ENCODE measurements around the gene MYO1A. TPM values are rescaled to one million over a fixed set of nuclear protein-coding genes. Genes with fewer than 3 reads are reported as not detected.

MYO1A gene
- total RNA-seq, 1 experiment from 2014 or later: 1.1 TPM

- ChIA-PET POLR2A (ENCODE audit: low non-redundant PET) (interaction anchor here (0.5 to 0.7 kb wide), 2 partner anchors 17 to 457 kb away, joined by 3 read pairs; no protein-coding TSS in a partner anchor), CTCF (interaction anchor here (1.1 kb wide), 1 partner anchor 25 kb away, joined by 4 read pairs; the partner anchor contains the start of gene STAT6)
- intact Hi-C loops (cut with micrococcal nuclease; ENCODE audit: unreplicated experiment): loop anchor here (1.0 kb wide), 1 partner anchor 7 kb away; no protein-coding TSS in a partner anchor
- peak; percentile 89 for DNase-seq (ENCODE audit: low spot score)
- BruUV-seq (replicated peaks): TSS peak; percentile 21
- Histone ChIP-seq H3K4me3 (ENCODE audit: low read depth, low read length, poor library complexity, severe bottlenecking) (peak overlapping the region; percentile 63), H3K36me3 (ENCODE audit: insufficient read depth, low read length, poor library complexity, severe bottlenecking) (peaks cover 11% of the 10 kb centered on the region), H3K9me3 (ENCODE audit: low read depth, low read length, poor library complexity, severe bottlenecking) (no peaks in the 10 kb centered on the region), H3K27me3 (replicated peaks; ENCODE audit: insufficient read depth, low read depth, low read length, poor library complexity) (no peaks in the 10 kb centered on the region), H3K27ac (ENCODE audit: low read depth, low read length, poor library complexity, severe bottlenecking) (peak overlapping the region; percentile 100), H3K4me1 (ENCODE audit: insufficient read depth, low read length, poor library complexity, severe bottlenecking) (peaks cover 31% of the 10 kb centered on the region)
- peak; percentile 66 for TF ChIP-seq CTCF (conservative IDR thresholded peaks at IDR 0.05; ENCODE audit: low read depth, low read length)
- TF ChIP-seq EZH2 (IDR thresholded peaks at IDR 0.05; ENCODE audit: borderline replicate concordance, low read depth, low read length, poor library complexity, severe bottlenecking): no peak
Measured at GRCh38 chr12:57086493-57087009, 36.6 kb upstream of the MYO1A start.

GRCh38 chr12:57085999-57086492 lies 36.1 kb upstream of the MYO1A start:
- Histone ChIP-seq H3K27ac (ENCODE audit: low read depth, low read length, poor library complexity, severe bottlenecking) (peak overlapping the region; percentile 100), H3K36me3 (ENCODE audit: insufficient read depth, low read length, poor library complexity, severe bottlenecking) (peaks cover 6% of the 10 kb centered on the region), H3K4me1 (ENCODE audit: insufficient read depth, low read length, poor library complexity, severe bottlenecking) (peaks cover 26% of the 10 kb centered on the region), H3K9me3 (ENCODE audit: low read depth, low read length, poor library complexity, severe bottlenecking) (no peaks in the 10 kb centered on the region), H3K27me3 (replicated peaks; ENCODE audit: insufficient read depth, low read depth, low read length, poor library complexity) (no peaks in the 10 kb centered on the region), H3K4me3 (ENCODE audit: low read depth, low read length, poor library complexity, severe bottlenecking) (peak overlapping the region; percentile 63)
- intact Hi-C loops (cut with micrococcal nuclease; ENCODE audit: unreplicated experiment): no loop called here
- ChIA-PET CTCF (interaction anchor here (1.1 kb wide), 1 partner anchor 26 kb away, joined by 4 read pairs; the partner anchor contains the start of gene STAT6), POLR2A (ENCODE audit: low non-redundant PET) (no interaction called here)
- TF ChIP-seq EZH2 (IDR thresholded peaks at IDR 0.05; ENCODE audit: borderline replicate concordance, low read depth, low read length, poor library complexity, severe bottlenecking) (no peak), CTCF (conservative IDR thresholded peaks at IDR 0.05; ENCODE audit: low read depth, low read length) (no peak)
- peak; percentile 83 for DNase-seq (ENCODE audit: low spot score)
- BruUV-seq (replicated peaks): TSS peak; percentile 63

- peaks cover 13% of the 10 kb centered on the region for H3K4me1 ChIP-seq (ENCODE audit: insufficient read depth, low read length, poor library complexity, severe bottlenecking)
- no TSS peak for BruUV-seq (replicated peaks)
- no peak overlapping the region for H3K4me3 ChIP-seq (ENCODE audit: low read depth, low read length, poor library complexity, severe bottlenecking)
- no peaks in the 10 kb centered on the region for H3K27me3 ChIP-seq (replicated peaks; ENCODE audit: insufficient read depth, low read depth, low read length, poor library complexity)
- intact Hi-C loops (cut with micrococcal nuclease; ENCODE audit: unreplicated experiment): no loop called here
- no peak for TF ChIP-seq EZH2 (IDR thresholded peaks at IDR 0.05; ENCODE audit: borderline replicate concordance, low read depth, low read length, poor library complexity, severe bottlenecking)
- no peak for TF ChIP-seq CTCF (conservative IDR thresholded peaks at IDR 0.05; ENCODE audit: low read depth, low read length)
- H3K36me3 ChIP-seq (ENCODE audit: insufficient read depth, low read length, poor library complexity, severe bottlenecking): peaks cover 8% of the 10 kb centered on the region
- DNase-seq (ENCODE audit: low spot score): no peak
- ChIA-PET CTCF (interaction anchor here (1.3 kb wide), 1 partner anchor 11 kb away, joined by 3 read pairs; no protein-coding TSS in a partner anchor), POLR2A (ENCODE audit: low non-redundant PET) (no interaction called here)
- no peaks in the 10 kb centered on the region for H3K9me3 ChIP-seq (ENCODE audit: low read depth, low read length, poor library complexity, severe bottlenecking)
- H3K27ac ChIP-seq (ENCODE audit: low read depth, low read length, poor library complexity, severe bottlenecking): no peak overlapping the region
Measured at GRCh38 chr12:57080855-57081254, 30.9 kb upstream of the MYO1A start.
